CD14-positive monocyte (primary cell): ENCODE results near the gene SLC1A2. TPM values are rescaled to one million over a fixed set of nuclear protein-coding genes. Genes with fewer than 3 reads are reported as not detected.
A peak's percentile ranks its signal among the peaks of the same experiment; 100 is the strongest.

ENCODE experiments used
- DNase-seq, 3 donors: peaks; one replicate each; pipeline ENCODE4 v3.0.0-alpha.2; 2011 to 2022
- H2AFZ ChIP-seq: 2 replicates; pipeline ENCODE4 v1.6.0; 2012; ENCODE audit warnings: mild to moderate bottlenecking, low read depth, low read length, inconsistent platforms; ENCODE audit not compliant: insufficient read depth, poor library complexity, severe bottlenecking
- H3K27ac ChIP-seq, 2 donors: 1 replicate in 1 of 2; 2 replicates in 1 of 2; pipeline ENCODE4 v1.5.1; 2012 to 2013; ENCODE audit warnings: low read length in 2 of 2, control low read depth in 1 of 2, inconsistent platforms in 1 of 2, low read depth in 1 of 2, mild to moderate bottlenecking in 1 of 2
- H3K27me3 ChIP-seq, 2 donors: one replicate each; pipeline versions ENCODE4 v1.6.0 to v1.6.1; 2011 to 2013; ENCODE audit warnings: low read length in 2 of 2; ENCODE audit not compliant: control insufficient read depth in 2 of 2, insufficient read depth in 2 of 2
- H3K36me3 ChIP-seq, 2 donors: replicated peaks in 1 of 2; 1 replicate in 1 of 2; 2 replicates in 1 of 2; pipeline versions ENCODE4 v1.5.1 to v1.6.1; 2012 to 2013; ENCODE audit warnings: low read length in 2 of 2, control low read depth in 1 of 2, inconsistent platforms in 1 of 2, mild to moderate bottlenecking in 1 of 2; ENCODE audit not compliant: insufficient read depth in 2 of 2, control insufficient read depth in 1 of 2
- H3K4me1 ChIP-seq, 2 donors: 1 replicate in 1 of 2; 2 replicates in 1 of 2; pipeline versions ENCODE4 v1.5.1 to v1.6.1; 2012 to 2013; ENCODE audit warnings: low read length in 2 of 2, control low read depth in 1 of 2, inconsistent platforms in 1 of 2, mild to moderate bottlenecking in 1 of 2, moderate library complexity in 1 of 2; ENCODE audit not compliant: insufficient read depth in 2 of 2, control insufficient read depth in 1 of 2
- H3K4me2 ChIP-seq: replicated peaks from 2 replicates; pipeline ENCODE3; 2012; ENCODE audit warnings: low read length, moderate library complexity, mild to moderate bottlenecking; ENCODE audit not compliant: poor library complexity, severe bottlenecking; ENCODE audit errors: extremely low read depth
- H3K4me3 ChIP-seq, 3 experiments: fragments of 200-600 bp in 1 of 3; sonication (generic) in 1 of 3; replicated peaks in 1 of 3; 1 replicate in 2 of 3; 2 replicates in 1 of 3; pipeline ENCODE4 v1.5.1; 2011 to 2013; ENCODE audit warnings: low read length in 3 of 3, mild to moderate bottlenecking in 3 of 3, control low read depth in 2 of 3, low read depth in 2 of 3, inconsistent platforms in 1 of 3, moderate library complexity in 1 of 3
- H3K79me2 ChIP-seq: 2 replicates; pipeline ENCODE4 v1.6.0; 2012; ENCODE audit warnings: mild to moderate bottlenecking, control low read depth, inconsistent platforms, low read length, moderate library complexity; ENCODE audit not compliant: insufficient read depth
- H3K9ac ChIP-seq: 2 replicates; pipeline ENCODE4 v1.6.0; 2017; ENCODE audit warnings: low read length, mild to moderate bottlenecking; ENCODE audit not compliant: insufficient read depth, poor library complexity, severe bottlenecking
- H3K9me3 ChIP-seq, 2 donors: replicated peaks in 1 of 2; 1 replicate in 1 of 2; 2 replicates in 1 of 2; pipeline versions ENCODE4 v1.5.1 to v1.6.1; 2012 to 2013; ENCODE audit warnings: low read length in 2 of 2, control low read depth in 1 of 2; ENCODE audit not compliant: control insufficient read depth in 1 of 2, insufficient read depth in 1 of 2
- H4K20me1 ChIP-seq: 2 replicates; pipeline ENCODE4 v1.6.0; 2012; ENCODE audit warnings: mild to moderate bottlenecking, low read length, control low read depth, moderate library complexity; ENCODE audit not compliant: insufficient read depth
- H3K27ac Mint-ChIP-seq, 7 donors: one replicate each; pipeline ENCODE4 v1.8.0; 2020; ENCODE audit warnings: mild to moderate bottlenecking in 7 of 7, mixed read lengths in 7 of 7, moderate library complexity in 6 of 7, inconsistent platforms in 2 of 7
- H3K27me3 Mint-ChIP-seq, 3 donors: one replicate each; pipeline ENCODE4 v1.8.0; 2021 to 2022; ENCODE audit warnings: low read depth in 3 of 3, mild to moderate bottlenecking in 3 of 3, mixed read lengths in 3 of 3, moderate library complexity in 3 of 3, inconsistent platforms in 1 of 3
- H3K36me3 Mint-ChIP-seq, 2 donors: one replicate each; pipeline ENCODE4 v1.8.0; 2020; ENCODE audit warnings: mixed read lengths in 2 of 2, inconsistent platforms in 1 of 2, mild to moderate bottlenecking in 1 of 2
- H3K4me1 Mint-ChIP-seq: one replicate; pipeline ENCODE4 v1.8.0; 2020; ENCODE audit warnings: mild to moderate bottlenecking, mixed read lengths
- H3K4me3 Mint-ChIP-seq, 2 donors: one replicate each; pipeline ENCODE4 v1.8.0; 2020; ENCODE audit warnings: mild to moderate bottlenecking in 2 of 2, mixed read lengths in 2 of 2, moderate library complexity in 1 of 2
- H3K9me3 Mint-ChIP-seq, 7 donors: one replicate each; pipeline ENCODE4 v1.8.0; 2020 to 2022; ENCODE audit warnings: mixed read lengths in 7 of 7, mild to moderate bottlenecking in 6 of 7, moderate library complexity in 6 of 7, inconsistent platforms in 2 of 7
- CTCF ChIP-seq: fragments of 200-600 bp; IDR thresholded peaks from one replicate; pipeline ENCODE4 v1.8.0; 2022; ENCODE audit warnings: antibody characterized with exemption, mild to moderate bottlenecking
- WGBS: methylation state at CpG from one replicate; pipeline ENCODE4 v1.1.5; 2013; ENCODE audit warnings: missing lambda C conversion rate; ENCODE audit not compliant: insufficient coverage; 5-methylcytosine and 5-hydroxymethylcytosine counted together
- intact Hi-C, 2 donors: fragments of 100-400 bp; cut with micrococcal nuclease; formaldehyde crosslinking; loops; one replicate each; pipeline versions ENCODE4 v1.15.0 to v1.15.1; 2023
- polyA plus RNA-seq, 3 donors: library from polyadenylated mRNA; depleted of rRNA in 1 of 3; unstranded in 2 of 3; stranded (reverse) in 1 of 3; fragments of 300-500 nt in 2 of 3; fragments of >200 nt in 1 of 3; fragmentation: Illumina TruSeq in 2 of 3; gene quantifications; 1 replicate in 2 of 3; 2 replicates in 1 of 3; pipeline ENCODE4 v1.2.3, GENCODE V29; 2012 to 2021

SLC1A2 gene
- polyA plus RNA-seq, 3 donors = 0.07 TPM; not detected in 2

GRCh38 chr11:35366798-35367197 lies 52.6 kb downstream of the SLC1A2 start:
- peaks cover 0 to 5% (median 4%) of the 10 kb centered on the region in 3 donors for H3K27me3 Mint-ChIP-seq
- H3K4me3 Mint-ChIP-seq = no peak overlapping the region
- H3K27ac ChIP-seq = no peak overlapping the region
- H3K4me1 Mint-ChIP-seq = peaks cover 4% of the 10 kb centered on the region
- H3K27me3 ChIP-seq = no peaks in the 10 kb centered on the region
- intact Hi-C loops = loop anchor here in 1 of 2 donors (10.0 kb wide), 1 partner anchor 92 kb away; no protein-coding TSS in a partner anchor
- H3K9me3 Mint-ChIP-seq = peaks cover 0 to 8% (median 4%) of the 10 kb centered on the region in 7 donors
- no peak overlapping the region for H3K9ac ChIP-seq
- no peak for TF ChIP-seq CTCF
- H4K20me1 ChIP-seq = no peaks in the 10 kb centered on the region
- H3K4me3 ChIP-seq = no peak overlapping the region
- H3K79me2 ChIP-seq = no peaks in the 10 kb centered on the region
- H2AFZ ChIP-seq = no peak overlapping the region
- peaks cover 0 to 4% of the 10 kb centered on the region in 2 donors for H3K9me3 ChIP-seq
- H3K27ac Mint-ChIP-seq = peak overlapping the region in 1 of 7 donors; percentile 23
- H3K36me3 Mint-ChIP-seq = no peaks in the 10 kb centered on the region
- no peaks in the 10 kb centered on the region for H3K36me3 ChIP-seq
- no peaks in the 10 kb centered on the region for H3K4me1 ChIP-seq
- DNase-seq = no peak
- WGBS = no CpG with 5 or more reads among the region's 1 CpG
- H3K4me2 ChIP-seq = no peak overlapping the region

- Histone ChIP-seq H2AFZ (no peak overlapping the region), H4K20me1 (no peaks in the 10 kb centered on the region), H3K9ac (no peak overlapping the region), H3K9me3 (peaks cover 0 to 4% of the 10 kb centered on the region in 2 donors), H3K4me3 (no peak overlapping the region), H3K36me3 (no peaks in the 10 kb centered on the region), H3K4me1 (no peaks in the 10 kb centered on the region), H3K27me3 (no peaks in the 10 kb centered on the region), H3K79me2 (no peaks in the 10 kb centered on the region), H3K4me2 (no peak overlapping the region), H3K27ac (no peak overlapping the region)
- H3K9me3 Mint-ChIP-seq = peaks cover 0 to 8% (median 4%) of the 10 kb centered on the region in 7 donors
- TF ChIP-seq CTCF = no peak
- H3K27me3 Mint-ChIP-seq = peaks cover 0 to 3% (median 3%) of the 10 kb centered on the region in 3 donors
- no peak for DNase-seq
- no peak overlapping the region for H3K27ac Mint-ChIP-seq
- 100% methylated on average over 3 of the region's 4 CpGs for WGBS
- H3K4me3 Mint-ChIP-seq = no peak overlapping the region
- intact Hi-C loops = loop anchor here in 1 of 2 donors (10.0 kb wide), 1 partner anchor 91 kb away; no protein-coding TSS in a partner anchor
- no peaks in the 10 kb centered on the region for H3K36me3 Mint-ChIP-seq
- peaks cover 4% of the 10 kb centered on the region for H3K4me1 Mint-ChIP-seq
Observed at GRCh38 chr11:35365961-35366360, 53.4 kb downstream of the SLC1A2 start.
